Measurements from ENCODE around the gene CA10.

DNA sequence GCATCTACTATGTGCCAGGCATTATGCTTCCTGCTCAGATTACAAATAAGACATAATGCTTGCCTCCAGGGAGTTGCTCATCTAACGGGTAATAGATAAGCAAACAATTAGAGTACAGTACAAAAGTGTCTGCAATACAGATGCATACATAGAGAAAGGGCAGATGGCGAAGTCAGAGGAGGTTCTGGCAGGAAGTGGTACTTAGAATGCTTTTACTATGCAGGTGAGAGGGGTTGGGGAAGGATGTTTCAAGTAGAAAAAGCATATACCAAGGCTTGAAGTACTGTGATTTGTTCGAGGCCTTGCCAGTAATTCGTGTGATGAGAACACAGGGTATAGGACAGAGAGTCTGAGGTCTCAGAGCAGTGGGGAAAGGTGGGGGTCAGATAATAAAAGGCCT is 548.4 kb downstream of the CA10 start:
- TF ChIP-seq, protein P1, sequence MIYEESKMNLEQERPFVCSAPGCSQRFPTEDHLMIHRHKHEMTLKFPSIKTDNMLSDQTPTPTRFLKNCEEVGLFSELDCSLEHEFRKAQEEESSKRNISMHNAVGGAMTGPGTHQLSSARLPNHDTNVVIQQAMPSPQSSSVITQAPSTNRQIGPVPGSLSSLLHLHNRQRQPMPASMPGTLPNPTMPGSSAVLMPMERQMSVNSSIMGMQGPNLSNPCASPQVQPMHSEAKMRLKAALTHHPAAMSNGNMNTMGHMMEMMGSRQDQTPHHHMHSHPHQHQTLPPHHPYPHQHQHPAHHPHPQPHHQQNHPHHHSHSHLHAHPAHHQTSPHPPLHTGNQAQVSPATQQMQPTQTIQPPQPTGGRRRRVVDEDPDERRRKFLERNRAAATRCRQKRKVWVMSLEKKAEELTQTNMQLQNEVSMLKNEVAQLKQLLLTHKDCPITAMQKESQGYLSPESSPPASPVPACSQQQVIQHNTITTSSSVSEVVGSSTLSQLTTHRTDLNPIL (CRISPR knock-in tag; IDR thresholded peaks at IDR 0.05; ENCODE audit: low read depth) = no peak
- TF ChIP-seq GLIS3 (CRISPR knock-in tag; IDR thresholded peaks at IDR 0.05) (no peak), ZC3H10 (CRISPR knock-in tag; IDR thresholded peaks at IDR 0.05) (no peak), PPARA (CRISPR knock-in tag; IDR thresholded peaks at IDR 0.05; ENCODE audit: borderline replicate concordance) (no peak), BACH2 (CRISPR knock-in tag; IDR thresholded peaks at IDR 0.05; ENCODE audit: borderline replicate concordance) (no peak), ZFP30 (CRISPR knock-in tag; IDR thresholded peaks at IDR 0.05) (no peak), TOX (CRISPR knock-in tag; IDR thresholded peaks at IDR 0.05; ENCODE audit: borderline replicate concordance) (no peak), CSDC2 (CRISPR knock-in tag; IDR thresholded peaks at IDR 0.05) (no peak), OSR1 (CRISPR knock-in tag; IDR thresholded peaks at IDR 0.05) (no peak), ZFP3 (CRISPR knock-in tag; IDR thresholded peaks at IDR 0.05) (no peak), ZNF565 (CRISPR knock-in tag; conservative IDR thresholded peaks at IDR 0.05; ENCODE audit: low read depth) (no peak), ZNF8 (CRISPR knock-in tag; IDR thresholded peaks at IDR 0.05) (no peak)
- TF ChIP-seq, protein P2, sequence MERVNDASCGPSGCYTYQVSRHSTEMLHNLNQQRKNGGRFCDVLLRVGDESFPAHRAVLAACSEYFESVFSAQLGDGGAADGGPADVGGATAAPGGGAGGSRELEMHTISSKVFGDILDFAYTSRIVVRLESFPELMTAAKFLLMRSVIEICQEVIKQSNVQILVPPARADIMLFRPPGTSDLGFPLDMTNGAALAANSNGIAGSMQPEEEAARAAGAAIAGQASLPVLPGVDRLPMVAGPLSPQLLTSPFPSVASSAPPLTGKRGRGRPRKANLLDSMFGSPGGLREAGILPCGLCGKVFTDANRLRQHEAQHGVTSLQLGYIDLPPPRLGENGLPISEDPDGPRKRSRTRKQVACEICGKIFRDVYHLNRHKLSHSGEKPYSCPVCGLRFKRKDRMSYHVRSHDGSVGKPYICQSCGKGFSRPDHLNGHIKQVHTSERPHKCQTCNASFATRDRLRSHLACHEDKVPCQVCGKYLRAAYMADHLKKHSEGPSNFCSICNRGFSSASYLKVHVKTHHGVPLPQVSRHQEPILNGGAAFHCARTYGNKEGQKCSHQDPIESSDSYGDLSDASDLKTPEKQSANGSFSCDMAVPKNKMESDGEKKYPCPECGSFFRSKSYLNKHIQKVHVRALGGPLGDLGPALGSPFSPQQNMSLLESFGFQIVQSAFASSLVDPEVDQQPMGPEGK (CRISPR knock-in tag; IDR thresholded peaks at IDR 0.05; ENCODE audit: borderline replicate concordance) = no peak
